ENCODE data around the gene DGKQ.

Gene DGKQ

GRCh38 chr4:973431-974397, at the start of gene DGKQ:
DGKQ (minus strand) TSS chr4:973569; CDS start chr4:973482, 87 bp downstream.
- no peak for FAIRE-seq
- peak; percentile 49 for TF ChIP-seq POLR2A (IDR thresholded peaks at IDR 0.05; ENCODE audit: low read depth, low read length)
- peak; percentile 78 for DNase-seq (ENCODE audit: insufficient read length, low spot score)

GRCh38 chr4:1022739-1023066, 49.3 kb upstream of the DGKQ start:
- FAIRE-seq = no peak
- no peak for TF ChIP-seq POLR2A (IDR thresholded peaks at IDR 0.05; ENCODE audit: low read depth, low read length)
- DNase-seq (ENCODE audit: insufficient read length, low spot score) = no peak

- FAIRE-seq (no peak), DNase-seq (ENCODE audit: insufficient read length, low spot score) (no peak)
- no peak for TF ChIP-seq POLR2A (IDR thresholded peaks at IDR 0.05; ENCODE audit: low read depth, low read length)
Observed at GRCh38 chr4:1022051-1022738, 48.8 kb upstream of the DGKQ start.

- no peak for FAIRE-seq
- no peak for TF ChIP-seq POLR2A (IDR thresholded peaks at IDR 0.05; ENCODE audit: low read depth, low read length)
Observed at GRCh38 chr4:1021386-1022050, 48.1 kb upstream of the DGKQ start.

GRCh38 chr4:1019729-1020470, 46.5 kb upstream of the DGKQ start:
- no peak for DNase-seq (ENCODE audit: insufficient read length, low spot score)
- FAIRE-seq = no peak

More at GRCh38 chr4:1021386-1022050, 48.1 kb upstream of the DGKQ start:
- DNase-seq (ENCODE audit: insufficient read length, low spot score) = no peak

GRCh38 chr4:1019320-1019719, 46.0 kb upstream of the DGKQ start:
- TF ChIP-seq POLR2A (IDR thresholded peaks at IDR 0.05; ENCODE audit: low read depth, low read length) = no peak
- FAIRE-seq (no peak), DNase-seq (ENCODE audit: insufficient read length, low spot score) (no peak)

More at GRCh38 chr4:1019729-1020470, 46.5 kb upstream of the DGKQ start:
- no peak for TF ChIP-seq POLR2A (IDR thresholded peaks at IDR 0.05; ENCODE audit: low read depth, low read length)

GRCh38 chr4:1018147-1019020, 45.0 kb upstream of the DGKQ start:
- FAIRE-seq (no peak), DNase-seq (ENCODE audit: insufficient read length, low spot score) (no peak)
- no peak for TF ChIP-seq POLR2A (IDR thresholded peaks at IDR 0.05; ENCODE audit: low read depth, low read length)

- TF ChIP-seq POLR2A (IDR thresholded peaks at IDR 0.05; ENCODE audit: low read depth, low read length) = no peak
- FAIRE-seq = no peak
- no peak for DNase-seq (ENCODE audit: insufficient read length, low spot score)
Observed at GRCh38 chr4:1017706-1018105, 44.3 kb upstream of the DGKQ start.

GRCh38 chr4:1017211-1017610, 43.8 kb upstream of the DGKQ start:
- no peak for TF ChIP-seq POLR2A (IDR thresholded peaks at IDR 0.05; ENCODE audit: low read depth, low read length)
- no peak for DNase-seq (ENCODE audit: insufficient read length, low spot score)
- FAIRE-seq = no peak

- FAIRE-seq (no peak), DNase-seq (ENCODE audit: insufficient read length, low spot score) (no peak)
- no peak for TF ChIP-seq POLR2A (IDR thresholded peaks at IDR 0.05; ENCODE audit: low read depth, low read length)
Observed at GRCh38 chr4:1015746-1016145, 42.4 kb upstream of the DGKQ start.

GRCh38 chr4:1015179-1015578, 41.8 kb upstream of the DGKQ start:
- no peak for FAIRE-seq
- no peak for DNase-seq (ENCODE audit: insufficient read length, low spot score)
- TF ChIP-seq POLR2A (IDR thresholded peaks at IDR 0.05; ENCODE audit: low read depth, low read length) = no peak

- no peak for FAIRE-seq
- no peak for TF ChIP-seq POLR2A (IDR thresholded peaks at IDR 0.05; ENCODE audit: low read depth, low read length)
- DNase-seq (ENCODE audit: insufficient read length, low spot score) = no peak
Observed at GRCh38 chr4:1014291-1015167, 41.2 kb upstream of the DGKQ start.
